ENCODE results near the gene DBX1.
"Not testable (repeated sequence)": the region's sequence is repeated elsewhere in the genome, so short reads cannot be mapped to it uniquely, and the experiment has no call there.

Gene DBX1

GRCh38 chr11:20160425-20161229 is at the start of gene DBX1:
TSS of gene DBX1 (minus strand) at chr11:20160475. CDS start at chr11:20160324, 151 bp downstream.
- DNase-seq = no peak

- DNase-seq = no peak
These were observed 48.4 kb upstream of the DBX1 start for GRCh38 chr11:20208622-20209111.

GRCh38 chr11:20207781-20208621 is 47.7 kb upstream of the DBX1 start:
- DNase-seq = no peak

- no peak for DNase-seq
These were observed 45.5 kb upstream of the DBX1 start for GRCh38 chr11:20205807-20206206.

- DNase-seq = no peak
These were observed 44.4 kb upstream of the DBX1 start for GRCh38 chr11:20204681-20205080.

- no peak for DNase-seq
These were observed 43.6 kb upstream of the DBX1 start for GRCh38 chr11:20203831-20204230.

GRCh38 chr11:20201231-20201630 is 41.0 kb upstream of the DBX1 start:
- no peak for DNase-seq

- DNase-seq = not testable (repeated sequence)
These were observed 40.2 kb upstream of the DBX1 start for GRCh38 chr11:20200331-20200955.

- no peak for DNase-seq
These were observed 37.6 kb upstream of the DBX1 start for GRCh38 chr11:20197881-20198280.

GRCh38 chr11:20194470-20194869 is 34.2 kb upstream of the DBX1 start:
- no peak for DNase-seq

- no peak for DNase-seq
These were observed 33.0 kb upstream of the DBX1 start for GRCh38 chr11:20193307-20193706.

- DNase-seq = no peak
These were observed 32.4 kb upstream of the DBX1 start for GRCh38 chr11:20192641-20193040.

GRCh38 chr11:20192151-20192550 is 31.9 kb upstream of the DBX1 start:
- DNase-seq = no peak

GRCh38 chr11:20178976-20179375 is 18.7 kb upstream of the DBX1 start:
- DNase-seq = no peak

- no peak for DNase-seq
These were observed 16.9 kb upstream of the DBX1 start for GRCh38 chr11:20177136-20177535.

- no peak for DNase-seq
These were observed 12.6 kb upstream of the DBX1 start for GRCh38 chr11:20172721-20173447.

- DNase-seq = no peak
These were observed 3.7 kb upstream of the DBX1 start for GRCh38 chr11:20163783-20164481.

- DNase-seq = peak; percentile 7
These were observed 2.8 kb upstream of the DBX1 start for GRCh38 chr11:20162824-20163782.

- DNase-seq = no peak
These were observed 1.9 kb upstream of the DBX1 start for GRCh38 chr11:20161923-20162744.
